K562 (cell line): ENCODE data around the gene HOXC4. TPM values are rescaled to one million over a fixed set of nuclear protein-coding genes. Genes with fewer than 3 reads are reported as not detected.
A peak's percentile ranks its signal among the peaks of the same experiment; 100 is the strongest.

ENCODE experiments used
- ATAC-seq: fragments of 200-7000 bp; cut with Tn5 transposase; 3 replicates; pipeline ENCODE4 v1.9.1; 2020; ENCODE audit warnings: moderate library complexity
- BruUV-seq: library from RNA; stranded (reverse); fragments of 400-500 nt; replicated peaks from 2 replicates; lab custom pipeline; 2021; lab: Mats Ljungman, UMichigan
- CTCF ChIA-PET: fragments of 300-600 bp; formaldehyde crosslinking; extraction: SDS; loops from one replicate; lab custom pipeline; 2021; ENCODE audit warnings: low intra/inter-chr PET ratio; lab: Yijun Ruan, JAX
- POLR2A ChIA-PET: fragments of 300-600, 350-650 bp; sonication (Branson Sonifier 250); formaldehyde crosslinking; extraction: SDS; loops from one replicate; lab custom pipeline; 2021; ENCODE audit warnings: antibody characterized with exemption, inconsistent platforms; lab: Yijun Ruan, JAX
- DNase-seq, 4 experiments: peaks; one replicate each; pipeline versions ENCODE4 v3.0.0 to v3.0.0-alpha.2; 2011 to 2018; ENCODE audit warnings: low spot score in 3 of 4, mixed read lengths in 3 of 4; ENCODE audit errors: extremely low read depth in 1 of 4
- FAIRE-seq: peaks from 2 replicates; lab custom pipeline; 2011; peaks lifted over from hg19 to GRCh38; lab: Jason Lieb, UNC
- H2AFZ ChIP-seq: 2 replicates; pipeline ENCODE4 v1.6.0; 2011; ENCODE audit warnings: low read depth, low read length, control low read depth, inconsistent platforms
- H3K27ac ChIP-seq: fragments of 200-600 bp; 3 replicates; pipeline ENCODE4 v1.8.0; 2011; ENCODE audit warnings: low read depth, mild to moderate bottlenecking, control low read depth, inconsistent platforms, low read length, moderate library complexity, mixed read lengths; ENCODE audit errors: extremely low read depth
- H3K27me3 ChIP-seq, 2 experiments: fragments of 300-600 bp in 1 of 2; 2 replicates in 1 of 2; 3 replicates in 1 of 2; pipeline versions ENCODE4 v1.6.0 to v1.8.0; 2011; ENCODE audit warnings: inconsistent platforms in 2 of 2, low read length in 2 of 2, mild to moderate bottlenecking in 1 of 2, mixed read lengths in 1 of 2, moderate library complexity in 1 of 2; ENCODE audit not compliant: control insufficient read depth in 2 of 2, insufficient read depth in 2 of 2
- H3K36me3 ChIP-seq: fragments of 300-600 bp; 3 replicates; pipeline ENCODE4 v1.8.0; 2011; ENCODE audit warnings: mild to moderate bottlenecking, low read length, inconsistent platforms; ENCODE audit not compliant: control insufficient read depth, insufficient read depth
- H3K4me1 ChIP-seq, 2 experiments: fragments of 200-600 bp in 1 of 2; replicated peaks in 1 of 2; 2 replicates in 1 of 2; 3 replicates in 1 of 2; pipeline versions ENCODE4 v1.5.1 to v1.8.0; 2011; ENCODE audit warnings: inconsistent platforms in 2 of 2, low read length in 2 of 2, mild to moderate bottlenecking in 1 of 2, mixed read lengths in 1 of 2, moderate library complexity in 1 of 2; ENCODE audit not compliant: control insufficient read depth in 2 of 2, insufficient read depth in 2 of 2
- H3K4me2 ChIP-seq: 2 replicates; pipeline ENCODE4 v1.6.1; 2011; ENCODE audit warnings: low read length, control low read depth, inconsistent platforms, mixed read lengths; ENCODE audit not compliant: insufficient read depth
- H3K4me3 ChIP-seq: fragments of 200-600 bp; sonication (generic), shearing (Covaris generic); 2 replicates; pipeline ENCODE4 v1.5.1; 2016; ENCODE audit warnings: control low read depth, inconsistent platforms
- H3K79me2 ChIP-seq: fragments of 200-600 bp; 3 replicates; pipeline ENCODE4 v1.8.0; 2011; ENCODE audit warnings: low read length, inconsistent platforms; ENCODE audit not compliant: control insufficient read depth, insufficient read depth
- H3K9ac ChIP-seq, 2 experiments: 2 replicates each; pipeline versions ENCODE4 v1.6.0 to v1.6.1; 2011; ENCODE audit warnings: low read depth in 2 of 2, low read length in 2 of 2, control low read depth in 1 of 2, inconsistent platforms in 1 of 2, mild to moderate bottlenecking in 1 of 2, mixed read lengths in 1 of 2; ENCODE audit not compliant: insufficient read depth in 1 of 2
- H3K9me1 ChIP-seq: one replicate; pipeline ENCODE4 v1.6.0; 2011; ENCODE audit warnings: inconsistent platforms, mild to moderate bottlenecking, low read length, moderate library complexity; ENCODE audit not compliant: control insufficient read depth, insufficient read depth
- H3K9me3 ChIP-seq: replicated peaks from 2 replicates; pipeline ENCODE4 v1.5.1; 2011; ENCODE audit warnings: low read depth, low read length, inconsistent platforms; ENCODE audit not compliant: control insufficient read depth, insufficient read depth
- H4K20me1 ChIP-seq: replicated peaks from 2 replicates; pipeline ENCODE4 v1.6.1; 2011; ENCODE audit warnings: low read length, inconsistent platforms, mixed read lengths; ENCODE audit not compliant: control insufficient read depth, insufficient read depth
- CBFA2T3 ChIP-seq: fragments of 450-650 bp; IDR thresholded peaks from 2 replicates; pipeline ENCODE4 v1.6.1; 2017
- CCNT2 ChIP-seq: IDR thresholded peaks from 2 replicates; pipeline ENCODE4 v1.6.1; 2011; ENCODE audit warnings: borderline replicate concordance, low read depth, mild to moderate bottlenecking, moderate library complexity, mixed read lengths, low read length; ENCODE audit not compliant: insufficient read length; ENCODE audit errors: extremely low read depth
- CHD2 ChIP-seq: IDR thresholded peaks from 2 replicates; pipeline ENCODE4 v1.6.1; 2011; ENCODE audit warnings: low read depth, low read length
- DACH1 ChIP-seq: fragments of 450-650 bp; IDR thresholded peaks from 2 replicates; pipeline ENCODE4 v1.6.1; 2018; ENCODE audit not compliant: partially characterized antibody
- DDX20 ChIP-seq: fragments of 450-650 bp; IDR thresholded peaks from 2 replicates; pipeline ENCODE4 v1.6.1; 2016; ENCODE audit warnings: missing genetic modification characterization, low read depth, mild to moderate bottlenecking, missing compliant biosample characterization, moderate library complexity
- GATAD2A ChIP-seq: fragments of 450-650 bp; IDR thresholded peaks from 2 replicates; pipeline ENCODE4 v1.6.1; 2017
- KDM1A ChIP-seq, 2 experiments: fragments of 450-650 bp; IDR thresholded peaks; 2 replicates each; pipeline ENCODE4 v1.6.1; 2016; ENCODE audit warnings: mild to moderate bottlenecking in 2 of 2
- KLF1 ChIP-seq: fragments of 450-650 bp; IDR thresholded peaks from 2 replicates; pipeline ENCODE4 v1.6.1; 2016; ENCODE audit warnings: missing genetic modification characterization, missing compliant biosample characterization
- MECOM ChIP-seq: fragments of 250-450 bp; sonication (Bioruptor Pico); IDR thresholded peaks from 2 replicates; pipeline ENCODE4 v1.8.0; 2022; ENCODE audit warnings: inconsistent platforms
- NCOA1 ChIP-seq: fragments of 450-650 bp; IDR thresholded peaks from 2 replicates; pipeline ENCODE4 v1.6.1; 2016; ENCODE audit warnings: low read depth
- NFATC3 ChIP-seq: fragments of 450-650 bp; IDR thresholded peaks from 2 replicates; pipeline ENCODE4 v1.6.1; 2017; ENCODE audit warnings: mild to moderate bottlenecking
- NFIC ChIP-seq: fragments of 450-650 bp; IDR thresholded peaks from 2 replicates; pipeline ENCODE4 v1.6.1; 2017; ENCODE audit warnings: mild to moderate bottlenecking, inconsistent platforms
- NFIX ChIP-seq: fragments of 250-450 bp; sonication (Bioruptor Pico); IDR thresholded peaks from 2 replicates; pipeline ENCODE4 v1.4.0; 2020; ENCODE audit warnings: low read depth, mild to moderate bottlenecking, moderate library complexity
- NONO ChIP-seq, 2 experiments: fragments of 200-400 bp in 1 of 2; fragments of 450-650 bp in 1 of 2; formaldehyde crosslinking in 1 of 2; IDR thresholded peaks; 2 replicates each; pipeline ENCODE4 v1.6.1; 2017; ENCODE audit warnings: low read depth in 2 of 2, mild to moderate bottlenecking in 2 of 2, moderate library complexity in 2 of 2, low read length in 1 of 2
- NUFIP1 ChIP-seq: fragments of 450-650 bp; IDR thresholded peaks from 2 replicates; pipeline ENCODE4 v1.6.1; 2018; ENCODE audit not compliant: partially characterized antibody
- PURB ChIP-seq: sonication (generic); formaldehyde crosslinking; IDR thresholded peaks from 2 replicates; pipeline ENCODE4 v1.9.0; 2021; ENCODE audit warnings: low read depth, mild to moderate bottlenecking, missing genetic modification reagents
- RCOR1 ChIP-seq, 2 experiments: IDR thresholded peaks; 2 replicates each; pipeline ENCODE4 v1.6.1; 2012; ENCODE audit warnings: low read depth in 2 of 2, low read length in 2 of 2, borderline replicate concordance in 1 of 2, improper control_type of control experiment in 1 of 2
- SMARCC2 ChIP-seq: fragments of 450-650 bp; IDR thresholded peaks from 2 replicates; pipeline ENCODE4 v1.6.1; 2017; ENCODE audit warnings: antibody characterized with exemption, moderate library complexity, mild to moderate bottlenecking, low read depth
- TAF9B ChIP-seq: fragments of 450-650 bp; IDR thresholded peaks from 2 replicates; pipeline ENCODE4 v1.6.1; 2018; ENCODE audit warnings: mild to moderate bottlenecking; ENCODE audit not compliant: partially characterized antibody
- TCF3 ChIP-seq: sonication (generic); formaldehyde crosslinking; IDR thresholded peaks from 2 replicates; pipeline ENCODE4 v1.4.0; 2020; ENCODE audit warnings: mild to moderate bottlenecking, missing genetic modification reagents
- ZNF184 ChIP-seq: sonication (generic); formaldehyde crosslinking; IDR thresholded peaks from 2 replicates; pipeline ENCODE4 v1.5.0; 2020; ENCODE audit warnings: missing genetic modification reagents
- ZNF77 ChIP-seq: fragments of 250-450 bp; sonication (Bioruptor Pico); IDR thresholded peaks from 2 replicates; pipeline ENCODE4 v1.5.0; 2020
- WGBS: fragments of 100-300 bp; shearing (Covaris generic); methylation state at CpG from one replicate; pipeline ENCODE4 v1.1.6; 2016; ENCODE audit warnings: low coverage, mixed read lengths; ENCODE audit not compliant: insufficient coverage; ENCODE audit errors: missing lambda C conversion rate; 5-methylcytosine and 5-hydroxymethylcytosine counted together
- in situ Hi-C: fragments of 300-500 bp; cut with MboI; formaldehyde crosslinking; loops from 4 replicates; pipeline ENCODE4 v1.15.0; 2018; ENCODE audit warnings: inconsistent platforms, mixed read lengths
- intact Hi-C: fragments of 100-400 bp; cut with micrococcal nuclease; formaldehyde crosslinking; loops from 2 replicates; pipeline ENCODE4 v1.14.2; 2022
- polyA plus RNA-seq, 8 experiments: library from polyadenylated mRNA; depleted of rRNA in 4 of 8; stranded (reverse) in 5 of 8; unstranded in 3 of 8; fragments of >200 nt; fragmentation: Nextera tagmentation in 2 of 8; fragmentation: Illumina TruSeq in 1 of 8; extraction: Ambion mirVana in 2 of 8; extraction: Trizol in 1 of 8; gene quantifications; 2 replicates each; pipeline versions ENCODE4 v1.2.1 to v1.2.3, GENCODE V29; 2011 to 2014; ENCODE audit warnings: inconsistent platforms in 1 of 8, missing spikeins in 1 of 8
- total RNA-seq, 7 experiments: library from RNA; depleted of rRNA in 6 of 7; stranded (reverse); fragments of >200 nt in 6 of 7; fragmentation: Illumina TruSeq in 2 of 7; extraction: Trizol in 2 of 7; gene quantifications; 2 replicates each; pipeline versions ENCODE4 v1.2.1 to v1.2.3, GENCODE V29; 2011 to 2021; ENCODE audit warnings: low replicate concordance in 1 of 7

HOXC4 gene
- total and polyA plus RNA-seq, 9 of the 15 experiments (the other 6 are each of a cell fraction or from before 2014, with no cell fraction given): 0.06 to 1.5 (median 0.44) TPM; not detected in 1

- Histone ChIP-seq H3K9me3 (no peaks in the 10 kb centered on the region), H2AFZ (peak overlapping the region; percentile 56; the same call in 1 of the 2 replicates), H3K27ac (no peak overlapping the region), H3K4me3 (no peak overlapping the region), H3K9me1 (no peaks in the 10 kb centered on the region), H3K4me2 (no peak overlapping the region; the same call in 1 of the 2 replicates), H3K4me1 (peaks cover 0 to 4% of the 10 kb centered on the region in 2 experiments; a peak in 2 of 5 replicates), H3K9ac (no peak overlapping the region), H3K27me3 (peaks cover 20% of the 10 kb centered on the region in 2 experiments), H4K20me1 (no peaks in the 10 kb centered on the region), H3K36me3 (no peaks in the 10 kb centered on the region), H3K79me2 (no peaks in the 10 kb centered on the region)
- no peak for DNase-seq
- CTCF ChIA-PET: no interaction called here
- ATAC-seq: no peak
- POLR2A ChIA-PET: interaction anchor here (0.8 to 1.7 kb wide), 5 partner anchors 10 to 363 kb away, joined by 3 to 7 read pairs (median 3); partner anchors contain the start of gene HOXC6
- 0% methylated on average over 3 of the region's 3 CpGs for WGBS
- no peak for FAIRE-seq
- intact Hi-C loops (no loop called here), in situ Hi-C loops (no loop called here)
- TF ChIP-seq GATAD2A: no peak
- no peak for TF ChIP-seq CHD2
- TF ChIP-seq NFIC: peak; percentile 63
- no peak for TF ChIP-seq NONO (IDR thresholded peaks at IDR 0.05; ENCODE audit: low read depth in 2 of 2, low read length in 1 of 2)
- TF ChIP-seq TAF9B: no peak
- TF ChIP-seq RCOR1 (IDR thresholded peaks at IDR 0.05; ENCODE audit: borderline replicate concordance in 1 of 2, low read depth in 2 of 2, low read length in 2 of 2): peak in 1 of 2 experiments; percentile 79; a peak in 2 of 4 replicates
- no peak for TF ChIP-seq DDX20 (tag)
- TF ChIP-seq ZNF184 (CRISPR knock-in tag): no peak
- TF ChIP-seq ZNF77: no peak
- no peak for TF ChIP-seq KLF1 (tag)
- no peak for TF ChIP-seq CCNT2
- TF ChIP-seq NUFIP1: no peak
- TF ChIP-seq NCOA1: no peak
- TF ChIP-seq TCF3 (CRISPR knock-in tag): peak; percentile 27
- TF ChIP-seq KDM1A (IDR thresholded peaks at IDR 0.05): peak; percentile 81 to 84
- TF ChIP-seq PURB: no peak
- TF ChIP-seq DACH1: no peak
- no peak for TF ChIP-seq NFATC3
- TF ChIP-seq MECOM (CRISPR knock-in tag): no peak
- TF ChIP-seq CBFA2T3: peak; percentile 54
- no peak for TF ChIP-seq SMARCC2
- TF ChIP-seq NFIX (CRISPR knock-in tag): no peak
- no TSS peak for BruUV-seq
Measured at GRCh38 chr12:54040648-54041047, 13.0 kb upstream of the HOXC4 start.
